ENCODE results near the gene NWD2.

GRCh38 chr4:37490391-37491347, 246.1 kb downstream of the NWD2 start:
- TF ChIP-seq CTCF (optimal IDR thresholded peaks at IDR 0.05 in 1 of 3, IDR thresholded peaks at IDR 0.05 in 1 of 3, conservative IDR thresholded peaks at IDR 0.05 in 1 of 3; ENCODE audit: extremely low read depth in 1 of 3, insufficient read depth in 2 of 3, low read length in 3 of 3) (no peak), EZH2 (IDR thresholded peaks at IDR 0.05; ENCODE audit: low read length) (no peak)

All from keratinocyte (primary cell).